Placental pericyte (primary cell): ENCODE results near the gene AIF1L. TPM values are rescaled to one million over a fixed set of nuclear protein-coding genes. Genes with fewer than 3 reads are reported as not detected.

Source experiments
- small RNA-seq: library from RNA; depleted of rRNA; stranded (forward); fragments of <200 nt; gene quantifications from one replicate; pipeline ENCODE3, GENCODE V24; 2012; ENCODE audit warnings: low replicate concordance
- total RNA-seq: library from RNA; depleted of rRNA; stranded (reverse); fragments of >200 nt; gene quantifications from 2 replicates; pipeline ENCODE4 v1.2.3, GENCODE V29; 2012

Gene AIF1L
- total RNA-seq = 0.14 and 0.22 TPM in 2 replicates

DNA sequence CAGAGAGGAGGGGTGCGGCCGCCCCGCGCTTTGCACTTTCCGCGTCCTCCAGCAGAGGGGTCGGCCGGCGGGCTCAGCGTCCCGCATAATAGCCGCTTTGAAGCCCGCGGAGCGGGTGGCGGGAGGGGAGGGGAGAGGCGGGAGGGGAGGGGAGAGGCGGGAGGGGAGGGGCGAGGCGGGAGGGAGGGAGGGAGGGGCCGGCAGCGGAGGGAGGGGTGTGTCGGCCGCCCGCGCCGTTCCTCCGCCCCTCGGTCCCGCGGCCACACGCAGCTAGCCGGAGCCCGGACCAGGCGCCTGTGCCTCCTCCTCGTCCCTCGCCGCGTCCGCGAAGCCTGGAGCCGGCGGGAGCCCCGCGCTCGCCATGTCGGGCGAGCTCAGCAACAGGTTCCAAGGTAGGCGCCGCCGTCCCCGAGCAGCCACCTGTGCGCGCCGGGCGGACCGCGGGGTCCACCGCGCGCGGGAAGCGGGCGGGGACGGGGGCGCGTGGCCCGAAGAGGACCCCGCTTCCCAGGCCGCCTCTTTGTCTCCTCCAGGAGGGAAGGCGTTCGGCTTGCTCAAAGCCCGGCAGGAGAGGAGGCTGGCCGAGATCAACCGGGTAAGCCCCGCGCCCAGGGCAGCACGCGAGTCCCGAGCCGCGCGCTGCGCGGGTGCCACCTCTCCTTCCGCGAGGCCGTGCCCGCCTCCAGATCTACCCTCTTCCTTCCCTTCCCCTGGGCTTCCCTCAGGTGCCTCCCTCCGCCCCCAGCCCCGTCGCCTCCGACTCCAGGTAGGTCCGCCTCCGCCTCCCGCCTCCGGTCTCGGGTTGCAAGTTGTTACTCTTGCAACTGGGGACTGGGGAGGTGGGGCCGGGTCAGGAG is at the start of gene AIF1L:
TSS of gene AIF1L (plus strand) at position 263 of the 857 bp plus-strand sequence. CDS start at position 362, 99 bp downstream.

DNA sequence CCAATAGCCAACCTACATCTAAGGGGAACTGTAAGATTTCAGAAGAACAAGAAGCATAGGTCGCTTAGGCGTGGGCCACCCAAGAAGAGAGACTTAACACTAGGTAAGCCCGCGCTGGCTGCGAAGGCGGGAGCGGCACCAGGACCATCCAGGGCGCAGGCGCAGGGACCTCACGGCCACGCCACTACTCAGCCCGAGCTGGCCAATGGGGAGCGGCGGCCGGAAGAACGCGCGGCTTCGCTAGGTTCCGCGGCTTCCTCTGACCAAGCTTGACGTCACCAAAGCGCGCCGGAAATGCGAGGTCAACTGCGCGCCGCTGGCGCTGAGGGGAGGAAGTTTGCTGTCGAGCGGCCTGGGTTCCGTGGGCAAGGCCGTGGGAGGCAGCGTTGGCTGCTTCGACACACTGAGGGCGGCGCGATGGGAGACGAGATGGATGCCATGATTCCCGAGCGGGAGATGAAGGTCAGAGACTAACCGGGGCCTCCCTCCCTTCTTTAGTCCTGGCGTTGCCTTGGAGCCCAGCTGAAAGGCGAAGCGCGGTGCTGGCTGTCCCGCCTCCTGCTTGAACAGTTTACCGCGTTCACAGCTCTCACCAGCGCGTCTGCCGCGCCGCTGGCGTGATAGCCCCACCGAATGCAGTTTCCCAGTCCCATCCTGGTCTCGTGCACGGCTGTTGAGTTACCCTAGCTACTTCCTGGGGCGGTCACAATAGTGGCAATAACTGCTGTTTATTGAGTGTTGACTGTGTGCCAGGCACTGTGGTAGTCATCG is 29.1 kb downstream of the AIF1L start, which contains the start of gene NUP214:
TSS of gene NUP214 (plus strand) at position 299 of the 771 bp plus-strand sequence. CDS start at position 418, 119 bp downstream.

Small RNA genes lying within 50 kb of the gene (small RNA-seq; reads per million reads assigned to genes)
- gene RNU6-881P = not detected

Other genes starting within 250 kb of the AIF1L start
- not detected in 2 replicates for gene QRFP, start 199.7 kb upstream of the AIF1L start, total RNA-seq
- 2.4 and 17.9 TPM in 2 replicates for gene FIBCD1, start 157.3 kb upstream of the AIF1L start, total RNA-seq
- gene LAMC3, start 87.4 kb upstream of the AIF1L start, total RNA-seq = 0.44 and 2.1 TPM in 2 replicates
- gene NUP214, start 29.1 kb downstream of the AIF1L start, total RNA-seq = 15.8 and 27.6 TPM in 2 replicates
- gene FAM78A, start 180.0 kb downstream of the AIF1L start, total RNA-seq = 0.44 and 0.86 TPM in 2 replicates
- 4.3 and 5.5 TPM in 2 replicates for gene PLPP7, start 193.2 kb downstream of the AIF1L start, total RNA-seq